CD14-positive monocyte (primary cell): ENCODE data around the gene NPEPPS. TPM values are rescaled to one million over a fixed set of nuclear protein-coding genes. Genes with fewer than 3 reads are reported as not detected.
"Not testable (repeated sequence)": the region's sequence is repeated elsewhere in the genome, so short reads cannot be mapped to it uniquely, and the experiment has no call there.

Experiments used
- DNase-seq, 3 donors: peaks; one replicate each; pipeline ENCODE4 v3.0.0-alpha.2; 2011 to 2022
- H2AFZ ChIP-seq: 2 replicates; pipeline ENCODE4 v1.6.0; 2012; ENCODE audit warnings: mild to moderate bottlenecking, low read depth, low read length, inconsistent platforms; ENCODE audit not compliant: insufficient read depth, poor library complexity, severe bottlenecking
- H3K27ac ChIP-seq, 2 donors: 1 replicate in 1 of 2; 2 replicates in 1 of 2; pipeline ENCODE4 v1.5.1; 2012 to 2013; ENCODE audit warnings: low read length in 2 of 2, control low read depth in 1 of 2, inconsistent platforms in 1 of 2, low read depth in 1 of 2, mild to moderate bottlenecking in 1 of 2
- H3K27me3 ChIP-seq, 2 donors: one replicate each; pipeline versions ENCODE4 v1.6.0 to v1.6.1; 2011 to 2013; ENCODE audit warnings: low read length in 2 of 2; ENCODE audit not compliant: control insufficient read depth in 2 of 2, insufficient read depth in 2 of 2
- H3K36me3 ChIP-seq, 2 donors: replicated peaks in 1 of 2; 1 replicate in 1 of 2; 2 replicates in 1 of 2; pipeline versions ENCODE4 v1.5.1 to v1.6.1; 2012 to 2013; ENCODE audit warnings: low read length in 2 of 2, control low read depth in 1 of 2, inconsistent platforms in 1 of 2, mild to moderate bottlenecking in 1 of 2; ENCODE audit not compliant: insufficient read depth in 2 of 2, control insufficient read depth in 1 of 2
- H3K4me1 ChIP-seq, 2 donors: 1 replicate in 1 of 2; 2 replicates in 1 of 2; pipeline versions ENCODE4 v1.5.1 to v1.6.1; 2012 to 2013; ENCODE audit warnings: low read length in 2 of 2, control low read depth in 1 of 2, inconsistent platforms in 1 of 2, mild to moderate bottlenecking in 1 of 2, moderate library complexity in 1 of 2; ENCODE audit not compliant: insufficient read depth in 2 of 2, control insufficient read depth in 1 of 2
- H3K4me2 ChIP-seq: replicated peaks from 2 replicates; pipeline ENCODE3; 2012; ENCODE audit warnings: low read length, moderate library complexity, mild to moderate bottlenecking; ENCODE audit not compliant: poor library complexity, severe bottlenecking; ENCODE audit errors: extremely low read depth
- H3K4me3 ChIP-seq, 3 experiments: fragments of 200-600 bp in 1 of 3; sonication (generic) in 1 of 3; replicated peaks in 1 of 3; 1 replicate in 2 of 3; 2 replicates in 1 of 3; pipeline ENCODE4 v1.5.1; 2011 to 2013; ENCODE audit warnings: low read length in 3 of 3, mild to moderate bottlenecking in 3 of 3, control low read depth in 2 of 3, low read depth in 2 of 3, inconsistent platforms in 1 of 3, moderate library complexity in 1 of 3
- H3K79me2 ChIP-seq: 2 replicates; pipeline ENCODE4 v1.6.0; 2012; ENCODE audit warnings: mild to moderate bottlenecking, control low read depth, inconsistent platforms, low read length, moderate library complexity; ENCODE audit not compliant: insufficient read depth
- H3K9ac ChIP-seq: 2 replicates; pipeline ENCODE4 v1.6.0; 2017; ENCODE audit warnings: low read length, mild to moderate bottlenecking; ENCODE audit not compliant: insufficient read depth, poor library complexity, severe bottlenecking
- H3K9me3 ChIP-seq, 2 donors: replicated peaks in 1 of 2; 1 replicate in 1 of 2; 2 replicates in 1 of 2; pipeline versions ENCODE4 v1.5.1 to v1.6.1; 2012 to 2013; ENCODE audit warnings: low read length in 2 of 2, control low read depth in 1 of 2; ENCODE audit not compliant: control insufficient read depth in 1 of 2, insufficient read depth in 1 of 2
- H4K20me1 ChIP-seq: 2 replicates; pipeline ENCODE4 v1.6.0; 2012; ENCODE audit warnings: mild to moderate bottlenecking, low read length, control low read depth, moderate library complexity; ENCODE audit not compliant: insufficient read depth
- H3K27ac Mint-ChIP-seq, 7 donors: one replicate each; pipeline ENCODE4 v1.8.0; 2020; ENCODE audit warnings: mild to moderate bottlenecking in 7 of 7, mixed read lengths in 7 of 7, moderate library complexity in 6 of 7, inconsistent platforms in 2 of 7
- H3K27me3 Mint-ChIP-seq, 3 donors: one replicate each; pipeline ENCODE4 v1.8.0; 2021 to 2022; ENCODE audit warnings: low read depth in 3 of 3, mild to moderate bottlenecking in 3 of 3, mixed read lengths in 3 of 3, moderate library complexity in 3 of 3, inconsistent platforms in 1 of 3
- H3K36me3 Mint-ChIP-seq, 2 donors: one replicate each; pipeline ENCODE4 v1.8.0; 2020; ENCODE audit warnings: mixed read lengths in 2 of 2, inconsistent platforms in 1 of 2, mild to moderate bottlenecking in 1 of 2
- H3K4me1 Mint-ChIP-seq: one replicate; pipeline ENCODE4 v1.8.0; 2020; ENCODE audit warnings: mild to moderate bottlenecking, mixed read lengths
- H3K4me3 Mint-ChIP-seq, 2 donors: one replicate each; pipeline ENCODE4 v1.8.0; 2020; ENCODE audit warnings: mild to moderate bottlenecking in 2 of 2, mixed read lengths in 2 of 2, moderate library complexity in 1 of 2
- H3K9me3 Mint-ChIP-seq, 7 donors: one replicate each; pipeline ENCODE4 v1.8.0; 2020 to 2022; ENCODE audit warnings: mixed read lengths in 7 of 7, mild to moderate bottlenecking in 6 of 7, moderate library complexity in 6 of 7, inconsistent platforms in 2 of 7
- WGBS: methylation state at CpG from one replicate; pipeline ENCODE4 v1.1.5; 2013; ENCODE audit warnings: missing lambda C conversion rate; ENCODE audit not compliant: insufficient coverage; 5-methylcytosine and 5-hydroxymethylcytosine counted together
- intact Hi-C, 2 donors: fragments of 100-400 bp; cut with micrococcal nuclease; formaldehyde crosslinking; loops; one replicate each; pipeline versions ENCODE4 v1.15.0 to v1.15.1; 2023
- polyA plus RNA-seq, 3 donors: library from polyadenylated mRNA; depleted of rRNA in 1 of 3; unstranded in 2 of 3; stranded (reverse) in 1 of 3; fragments of 300-500 nt in 2 of 3; fragments of >200 nt in 1 of 3; fragmentation: Illumina TruSeq in 2 of 3; gene quantifications; 1 replicate in 2 of 3; 2 replicates in 1 of 3; pipeline ENCODE4 v1.2.3, GENCODE V29; 2012 to 2021

The NPEPPS gene
- polyA plus RNA-seq, 3 donors: 38.3 to 80.1 (median 53.1) TPM

DNA sequence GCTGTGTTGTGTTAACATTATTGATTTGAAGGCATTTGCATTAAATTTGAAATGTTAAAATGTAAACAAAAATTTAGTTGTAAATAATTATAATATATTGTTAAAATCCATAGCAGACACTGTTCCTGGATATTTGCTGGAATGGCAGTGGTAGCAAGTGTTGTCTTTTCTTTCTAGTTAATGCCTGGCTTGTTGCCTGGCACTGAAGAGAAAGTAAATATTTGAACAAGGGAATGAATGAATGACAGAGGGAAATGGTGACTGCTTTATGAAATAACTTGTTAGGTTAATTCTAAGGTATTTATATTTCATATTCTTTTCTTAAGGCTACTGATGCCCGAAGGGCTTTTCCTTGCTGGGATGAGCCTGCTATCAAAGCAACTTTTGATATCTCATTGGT is 51.5 kb downstream of the NPEPPS start:
- H3K9me3 Mint-ChIP-seq, H3K9ac ChIP-seq, H3K4me2 ChIP-seq, H3K27me3 Mint-ChIP-seq, H4K20me1 ChIP-seq, H2AFZ ChIP-seq, H3K27ac Mint-ChIP-seq, H3K4me1 ChIP-seq, DNase-seq, H3K9me3 ChIP-seq, H3K4me1 Mint-ChIP-seq, H3K27ac ChIP-seq, H3K4me3 ChIP-seq, intact Hi-C loops, H3K27me3 ChIP-seq, H3K4me3 Mint-ChIP-seq, H3K79me2 ChIP-seq: not testable (repeated sequence)
- no CpG with 5 or more reads among the region's 1 CpG for WGBS
- H3K36me3 ChIP-seq: peaks cover 10 to 20% of the 10 kb centered on the region in 2 donors
- peaks cover 31 to 45% of the 10 kb centered on the region in 2 donors for H3K36me3 Mint-ChIP-seq

DNA sequence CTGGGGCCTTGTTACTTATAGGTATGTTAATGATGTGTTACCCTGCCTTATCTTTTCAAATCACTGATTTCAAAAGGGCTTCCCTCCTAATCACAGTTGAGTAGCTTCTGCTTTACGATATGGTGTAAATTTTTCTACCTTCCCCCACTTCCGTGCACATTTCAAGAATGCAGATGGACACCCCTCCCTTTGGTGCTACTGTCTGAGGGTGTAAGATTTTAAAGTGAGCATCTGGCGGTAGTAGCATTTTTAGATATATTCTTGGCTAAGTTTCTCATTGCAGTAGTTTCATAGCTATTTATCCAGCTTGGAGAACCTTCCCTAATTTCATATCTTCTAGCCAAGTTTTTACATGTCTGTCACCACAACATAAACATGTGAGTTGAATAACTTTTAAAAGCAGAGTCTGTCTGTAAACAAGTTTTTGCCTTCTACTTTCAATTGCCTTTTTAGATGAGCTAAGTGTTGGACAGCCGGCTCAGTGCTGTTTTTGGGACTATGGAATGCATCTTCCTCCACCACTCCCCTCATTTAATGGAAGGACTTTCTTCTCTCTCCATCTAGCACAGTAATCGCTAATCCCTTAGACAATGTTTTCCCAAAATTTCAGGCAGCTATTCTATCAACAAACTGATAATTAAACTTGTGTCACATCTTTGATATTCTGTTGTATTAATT is 55.6 kb downstream of the NPEPPS start:
- H3K4me1 Mint-ChIP-seq, H3K9ac ChIP-seq, H3K4me1 ChIP-seq, H3K27me3 ChIP-seq, H3K4me3 Mint-ChIP-seq, H3K9me3 Mint-ChIP-seq, H3K9me3 ChIP-seq, H2AFZ ChIP-seq, H3K27ac Mint-ChIP-seq, intact Hi-C loops, H3K79me2 ChIP-seq, H4K20me1 ChIP-seq, H3K27ac ChIP-seq, DNase-seq, H3K4me2 ChIP-seq, H3K4me3 ChIP-seq, H3K27me3 Mint-ChIP-seq: not testable (repeated sequence)
- peaks cover 19 to 32% of the 10 kb centered on the region in 2 donors for H3K36me3 ChIP-seq
- no CpG with 5 or more reads among the region's 5 CpGs for WGBS
- peaks cover 40 to 66% of the 10 kb centered on the region in 2 donors for H3K36me3 Mint-ChIP-seq

DNA sequence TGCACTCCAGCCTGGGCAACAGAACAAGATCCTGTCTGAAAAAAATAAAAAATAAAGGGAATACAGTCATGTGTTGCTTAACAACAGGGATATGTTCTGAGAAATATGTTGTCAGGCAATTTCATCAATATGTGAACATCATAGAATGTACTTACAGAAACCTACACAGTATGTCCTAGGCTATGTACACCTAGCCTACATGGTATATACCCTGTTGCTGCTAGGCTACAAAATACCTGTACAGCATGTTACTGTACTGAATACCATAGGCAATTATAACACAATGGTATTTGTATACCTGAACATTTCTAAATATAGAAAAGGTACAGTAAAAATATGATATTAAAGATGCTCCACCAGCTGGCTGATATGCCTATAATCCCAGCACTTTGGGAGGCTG is 62.6 kb downstream of the NPEPPS start:
- H3K9me3 ChIP-seq, DNase-seq, H3K9ac ChIP-seq, H3K4me2 ChIP-seq, H3K27me3 Mint-ChIP-seq, H3K27ac ChIP-seq, H3K9me3 Mint-ChIP-seq, H3K27ac Mint-ChIP-seq, H4K20me1 ChIP-seq, H3K4me1 Mint-ChIP-seq, intact Hi-C loops, H3K27me3 ChIP-seq, H3K4me3 ChIP-seq, H3K4me3 Mint-ChIP-seq, H3K79me2 ChIP-seq, H3K4me1 ChIP-seq, H2AFZ ChIP-seq: not testable (repeated sequence)
- peaks cover 39 to 62% of the 10 kb centered on the region in 2 donors for H3K36me3 ChIP-seq
- H3K36me3 Mint-ChIP-seq: peaks cover 48 to 73% of the 10 kb centered on the region in 2 donors
